K562 (cell line): Measurements from ENCODE around the gene SLC22A16. TPM values are rescaled to one million over a fixed set of nuclear protein-coding genes. Genes with fewer than 3 reads are reported as not detected.

ENCODE experiments used
- ATAC-seq: fragments of 200-7000 bp; cut with Tn5 transposase; 3 replicates; pipeline ENCODE4 v1.9.1; 2020; ENCODE audit warnings: moderate library complexity
- BruUV-seq: library from RNA; stranded (reverse); fragments of 400-500 nt; replicated peaks from 2 replicates; lab custom pipeline; 2021; lab: Mats Ljungman, UMichigan
- CTCF ChIA-PET: fragments of 300-600 bp; formaldehyde crosslinking; extraction: SDS; loops from one replicate; lab custom pipeline; 2021; ENCODE audit warnings: low intra/inter-chr PET ratio; lab: Yijun Ruan, JAX
- POLR2A ChIA-PET: fragments of 300-600, 350-650 bp; sonication (Branson Sonifier 250); formaldehyde crosslinking; extraction: SDS; loops from one replicate; lab custom pipeline; 2021; ENCODE audit warnings: antibody characterized with exemption, inconsistent platforms; lab: Yijun Ruan, JAX
- DNase-seq, 4 experiments: peaks; one replicate each; pipeline versions ENCODE4 v3.0.0 to v3.0.0-alpha.2; 2011 to 2018; ENCODE audit warnings: low spot score in 3 of 4, mixed read lengths in 3 of 4; ENCODE audit errors: extremely low read depth in 1 of 4
- FAIRE-seq: peaks from 2 replicates; lab custom pipeline; 2011; peaks lifted over from hg19 to GRCh38; lab: Jason Lieb, UNC
- H2AFZ ChIP-seq: 2 replicates; pipeline ENCODE4 v1.6.0; 2011; ENCODE audit warnings: low read depth, low read length, control low read depth, inconsistent platforms
- H3K27ac ChIP-seq: fragments of 200-600 bp; 3 replicates; pipeline ENCODE4 v1.8.0; 2011; ENCODE audit warnings: low read depth, mild to moderate bottlenecking, control low read depth, inconsistent platforms, low read length, moderate library complexity, mixed read lengths; ENCODE audit errors: extremely low read depth
- H3K27me3 ChIP-seq, 2 experiments: fragments of 300-600 bp in 1 of 2; 2 replicates in 1 of 2; 3 replicates in 1 of 2; pipeline versions ENCODE4 v1.6.0 to v1.8.0; 2011; ENCODE audit warnings: inconsistent platforms in 2 of 2, low read length in 2 of 2, mild to moderate bottlenecking in 1 of 2, mixed read lengths in 1 of 2, moderate library complexity in 1 of 2; ENCODE audit not compliant: control insufficient read depth in 2 of 2, insufficient read depth in 2 of 2
- H3K36me3 ChIP-seq: fragments of 300-600 bp; 3 replicates; pipeline ENCODE4 v1.8.0; 2011; ENCODE audit warnings: mild to moderate bottlenecking, low read length, inconsistent platforms; ENCODE audit not compliant: control insufficient read depth, insufficient read depth
- H3K4me1 ChIP-seq, 2 experiments: fragments of 200-600 bp in 1 of 2; replicated peaks in 1 of 2; 2 replicates in 1 of 2; 3 replicates in 1 of 2; pipeline versions ENCODE4 v1.5.1 to v1.8.0; 2011; ENCODE audit warnings: inconsistent platforms in 2 of 2, low read length in 2 of 2, mild to moderate bottlenecking in 1 of 2, mixed read lengths in 1 of 2, moderate library complexity in 1 of 2; ENCODE audit not compliant: control insufficient read depth in 2 of 2, insufficient read depth in 2 of 2
- H3K4me2 ChIP-seq: 2 replicates; pipeline ENCODE4 v1.6.1; 2011; ENCODE audit warnings: low read length, control low read depth, inconsistent platforms, mixed read lengths; ENCODE audit not compliant: insufficient read depth
- H3K4me3 ChIP-seq: fragments of 200-600 bp; sonication (generic), shearing (Covaris generic); 2 replicates; pipeline ENCODE4 v1.5.1; 2016; ENCODE audit warnings: control low read depth, inconsistent platforms
- H3K79me2 ChIP-seq: fragments of 200-600 bp; 3 replicates; pipeline ENCODE4 v1.8.0; 2011; ENCODE audit warnings: low read length, inconsistent platforms; ENCODE audit not compliant: control insufficient read depth, insufficient read depth
- H3K9ac ChIP-seq, 2 experiments: 2 replicates each; pipeline versions ENCODE4 v1.6.0 to v1.6.1; 2011; ENCODE audit warnings: low read depth in 2 of 2, low read length in 2 of 2, control low read depth in 1 of 2, inconsistent platforms in 1 of 2, mild to moderate bottlenecking in 1 of 2, mixed read lengths in 1 of 2; ENCODE audit not compliant: insufficient read depth in 1 of 2
- H3K9me1 ChIP-seq: one replicate; pipeline ENCODE4 v1.6.0; 2011; ENCODE audit warnings: inconsistent platforms, mild to moderate bottlenecking, low read length, moderate library complexity; ENCODE audit not compliant: control insufficient read depth, insufficient read depth
- H3K9me3 ChIP-seq: replicated peaks from 2 replicates; pipeline ENCODE4 v1.5.1; 2011; ENCODE audit warnings: low read depth, low read length, inconsistent platforms; ENCODE audit not compliant: control insufficient read depth, insufficient read depth
- H4K20me1 ChIP-seq: replicated peaks from 2 replicates; pipeline ENCODE4 v1.6.1; 2011; ENCODE audit warnings: low read length, inconsistent platforms, mixed read lengths; ENCODE audit not compliant: control insufficient read depth, insufficient read depth
- ARID1B ChIP-seq: fragments of 450-650 bp; IDR thresholded peaks from 2 replicates; pipeline ENCODE4 v1.6.1; 2016; ENCODE audit warnings: antibody characterized with exemption, mild to moderate bottlenecking, inconsistent platforms
- CSDE1 ChIP-seq, 2 experiments: fragments of 450-650 bp; IDR thresholded peaks; 2 replicates each; pipeline ENCODE4 v1.6.1; 2016; ENCODE audit warnings: mild to moderate bottlenecking in 1 of 2
- GABPB1 ChIP-seq: sonication (generic); formaldehyde crosslinking; IDR thresholded peaks from 2 replicates; pipeline ENCODE4 v1.8.0; 2022; ENCODE audit warnings: mild to moderate bottlenecking, missing genetic modification reagents
- MECOM ChIP-seq: fragments of 250-450 bp; sonication (Bioruptor Pico); IDR thresholded peaks from 2 replicates; pipeline ENCODE4 v1.8.0; 2022; ENCODE audit warnings: inconsistent platforms
- NFE2L1 ChIP-seq: fragments of 450-650 bp; IDR thresholded peaks from 2 replicates; pipeline ENCODE4 v1.6.1; 2016; ENCODE audit warnings: missing genetic modification characterization, low read depth, mild to moderate bottlenecking, missing compliant biosample characterization, moderate library complexity, borderline replicate concordance
- PRPF4 ChIP-seq: fragments of 200-400 bp; formaldehyde crosslinking; IDR thresholded peaks from one replicate; pipeline ENCODE4 v1.6.1; 2017; ENCODE audit warnings: low read length, low read depth, mild to moderate bottlenecking; ENCODE audit not compliant: insufficient read depth, poor library complexity, severe bottlenecking
- REST ChIP-seq, 2 experiments: fragments of 450-650 bp; formaldehyde crosslinking in 1 of 2; IDR thresholded peaks; 2 replicates each; pipeline versions ENCODE4 v1.4.0 to v1.6.1; 2014 to 2020; ENCODE audit warnings: mild to moderate bottlenecking in 2 of 2, borderline replicate concordance in 1 of 2, low read depth in 1 of 2
- SNAPC5 ChIP-seq: fragments of 250-450 bp; sonication (Bioruptor Pico); IDR thresholded peaks from 2 replicates; pipeline ENCODE4 v1.8.0; 2021; ENCODE audit warnings: moderate library complexity, mild to moderate bottlenecking, inconsistent platforms
- ZNF507 ChIP-seq: conservative IDR thresholded peaks from 2 replicates; pipeline ENCODE4 v1.6.1; 2017; ENCODE audit warnings: missing genetic modification characterization, missing compliant biosample characterization
- ZNF780A ChIP-seq: fragments of 250-450 bp; sonication (Bioruptor Pico); IDR thresholded peaks from 2 replicates; pipeline ENCODE4 v1.5.0; 2021; ENCODE audit warnings: mild to moderate bottlenecking
- WGBS: fragments of 100-300 bp; shearing (Covaris generic); methylation state at CpG from one replicate; pipeline ENCODE4 v1.1.6; 2016; ENCODE audit warnings: low coverage, mixed read lengths; ENCODE audit not compliant: insufficient coverage; ENCODE audit errors: missing lambda C conversion rate; 5-methylcytosine and 5-hydroxymethylcytosine counted together
- in situ Hi-C: fragments of 300-500 bp; cut with MboI; formaldehyde crosslinking; loops from 4 replicates; pipeline ENCODE4 v1.15.0; 2018; ENCODE audit warnings: inconsistent platforms, mixed read lengths
- intact Hi-C: fragments of 100-400 bp; cut with micrococcal nuclease; formaldehyde crosslinking; loops from 2 replicates; pipeline ENCODE4 v1.14.2; 2022
- polyA plus RNA-seq, 8 experiments: library from polyadenylated mRNA; depleted of rRNA in 4 of 8; stranded (reverse) in 5 of 8; unstranded in 3 of 8; fragments of >200 nt; fragmentation: Nextera tagmentation in 2 of 8; fragmentation: Illumina TruSeq in 1 of 8; extraction: Ambion mirVana in 2 of 8; extraction: Trizol in 1 of 8; gene quantifications; 2 replicates each; pipeline versions ENCODE4 v1.2.1 to v1.2.3, GENCODE V29; 2011 to 2014; ENCODE audit warnings: inconsistent platforms in 1 of 8, missing spikeins in 1 of 8
- total RNA-seq, 7 experiments: library from RNA; depleted of rRNA in 6 of 7; stranded (reverse); fragments of >200 nt in 6 of 7; fragmentation: Illumina TruSeq in 2 of 7; extraction: Trizol in 2 of 7; gene quantifications; 2 replicates each; pipeline versions ENCODE4 v1.2.1 to v1.2.3, GENCODE V29; 2011 to 2021; ENCODE audit warnings: low replicate concordance in 1 of 7

SLC22A16 gene
- total and polyA plus RNA-seq, 9 of the 15 experiments (the other 6 are each of a cell fraction or from before 2014, with no cell fraction given) = not detected

- TF ChIP-seq NFE2L1 (tag) (no peak), ZNF507 (no peak), SNAPC5 (CRISPR knock-in tag) (no peak)
These were observed 15.0 kb downstream of the SLC22A16 start (continued) for GRCh38 chr6:110461376-110461775.

GRCh38 chr6:110459137-110459536 lies 17.3 kb downstream of the SLC22A16 start:
- FAIRE-seq (no peak), DNase-seq (no peak), ATAC-seq (no peak)
- no peak overlapping the region for H3K9ac ChIP-seq
- H3K27me3 ChIP-seq = no peaks in the 10 kb centered on the region
- H3K4me3 ChIP-seq = no peak overlapping the region
- no peaks in the 10 kb centered on the region for H4K20me1 ChIP-seq
- no peak overlapping the region for H2AFZ ChIP-seq
- no peak overlapping the region for H3K27ac ChIP-seq
- TF ChIP-seq CSDE1 (IDR thresholded peaks at IDR 0.05) = no peak
- no peak for TF ChIP-seq MECOM (CRISPR knock-in tag)
- TF ChIP-seq PRPF4 = no peak
- no peak for TF ChIP-seq REST (IDR thresholded peaks at IDR 0.05; ENCODE audit: borderline replicate concordance)
- no peak for TF ChIP-seq REST (CRISPR knock-in tag; IDR thresholded peaks at IDR 0.05; ENCODE audit: low read depth)
- no peak for TF ChIP-seq ARID1B
- TF ChIP-seq GABPB1 (CRISPR knock-in tag) = no peak
- no peak for TF ChIP-seq ZNF780A (CRISPR knock-in tag)
- H3K4me1 ChIP-seq = no peaks in the 10 kb centered on the region
- no peaks in the 10 kb centered on the region for H3K36me3 ChIP-seq
- BruUV-seq = no TSS peak
- H3K4me2 ChIP-seq = no peak overlapping the region
- ChIA-PET CTCF (no interaction called here), POLR2A (no interaction called here)
- 0% methylated on average over 2 of the region's 2 CpGs for WGBS
- no peaks in the 10 kb centered on the region for H3K9me3 ChIP-seq
- no peaks in the 10 kb centered on the region for H3K79me2 ChIP-seq
- H3K9me1 ChIP-seq = no peaks in the 10 kb centered on the region
- in situ Hi-C loops = no loop called here
- intact Hi-C loops = no loop called here
